ENCODE results near the gene EPPIN.
"Not testable (repeated sequence)": the region's sequence is repeated elsewhere in the genome, so short reads cannot be mapped to it uniquely, and the experiment has no call there.

The EPPIN gene
- 0 reads per million in 3 donors for total RNA-seq

GRCh38 chr20:45547206-45547770 is at the start of gene EPPIN:
Gene EPPIN (minus strand): TSS chr20:45547401. CDS start chr20:45547357, 44 bp downstream.
- no peaks in the 10 kb centered on the region for H3K36me3 ChIP-seq (ENCODE audit: control insufficient read depth, insufficient read depth, low read length)
- no peak within 1 kb of the TSS for H3K27ac ChIP-seq (ENCODE audit: insufficient read depth, low read length, poor library complexity, severe bottlenecking)
- H3K27me3 ChIP-seq (replicated peaks; ENCODE audit: control insufficient read depth, insufficient read depth, low read length, poor library complexity, severe bottlenecking): no peaks in the 10 kb centered on the region
- DNase-seq: no peak
- no peaks in the 10 kb centered on the region for H3K9me3 ChIP-seq (ENCODE audit: control insufficient read depth, low read length)
- no peak within 1 kb of the TSS for H3K4me3 ChIP-seq (ENCODE audit: insufficient read depth, low read depth, low read length, poor library complexity, severe bottlenecking)
- H3K4me1 ChIP-seq (ENCODE audit: control insufficient read depth, insufficient read depth, low read length, poor library complexity, severe bottlenecking): no peaks in the 10 kb centered on the region

GRCh38 chr20:45595235-45595634 is 48.0 kb upstream of the EPPIN start:
- DNase-seq: no peak
- Histone ChIP-seq H3K4me3 (ENCODE audit: insufficient read depth, low read depth, low read length, poor library complexity, severe bottlenecking) (no peak overlapping the region), H3K4me1 (ENCODE audit: control insufficient read depth, insufficient read depth, low read length, poor library complexity, severe bottlenecking) (no peaks in the 10 kb centered on the region), H3K36me3 (ENCODE audit: control insufficient read depth, insufficient read depth, low read length) (no peaks in the 10 kb centered on the region), H3K27ac (ENCODE audit: insufficient read depth, low read length, poor library complexity, severe bottlenecking) (no peak overlapping the region), H3K27me3 (replicated peaks; ENCODE audit: control insufficient read depth, insufficient read depth, low read length, poor library complexity, severe bottlenecking) (no peaks in the 10 kb centered on the region), H3K9me3 (ENCODE audit: control insufficient read depth, low read length) (no peaks in the 10 kb centered on the region)

DNA sequence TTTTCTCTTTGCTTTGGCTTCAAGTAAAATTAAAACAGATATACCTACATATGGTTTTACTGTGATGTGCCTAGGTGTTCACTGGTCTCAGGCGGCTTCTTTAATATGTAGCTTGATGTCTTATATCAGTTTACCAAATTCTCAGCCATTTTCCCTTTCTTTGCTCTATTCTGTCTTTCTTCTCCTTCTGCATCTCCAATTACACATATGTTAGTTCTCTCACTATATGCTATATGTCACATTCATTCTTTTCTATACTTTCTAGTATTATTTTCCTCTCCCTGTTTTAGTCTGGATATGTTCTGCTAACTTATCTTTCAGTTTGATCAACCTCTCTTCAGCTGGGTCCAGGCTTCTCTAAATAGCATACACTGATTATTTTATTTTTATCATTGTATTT is 46.3 kb upstream of the EPPIN start:
- no peaks in the 10 kb centered on the region for H3K9me3 ChIP-seq (ENCODE audit: control insufficient read depth, low read length)
- H3K36me3 ChIP-seq (ENCODE audit: control insufficient read depth, insufficient read depth, low read length): no peaks in the 10 kb centered on the region
- no peak for DNase-seq
- no peaks in the 10 kb centered on the region for H3K27me3 ChIP-seq (replicated peaks; ENCODE audit: control insufficient read depth, insufficient read depth, low read length, poor library complexity, severe bottlenecking)
- no peak overlapping the region for H3K27ac ChIP-seq (ENCODE audit: insufficient read depth, low read length, poor library complexity, severe bottlenecking)
- H3K4me3 ChIP-seq (ENCODE audit: insufficient read depth, low read depth, low read length, poor library complexity, severe bottlenecking): no peak overlapping the region
- H3K4me1 ChIP-seq (ENCODE audit: control insufficient read depth, insufficient read depth, low read length, poor library complexity, severe bottlenecking): no peaks in the 10 kb centered on the region

DNA sequence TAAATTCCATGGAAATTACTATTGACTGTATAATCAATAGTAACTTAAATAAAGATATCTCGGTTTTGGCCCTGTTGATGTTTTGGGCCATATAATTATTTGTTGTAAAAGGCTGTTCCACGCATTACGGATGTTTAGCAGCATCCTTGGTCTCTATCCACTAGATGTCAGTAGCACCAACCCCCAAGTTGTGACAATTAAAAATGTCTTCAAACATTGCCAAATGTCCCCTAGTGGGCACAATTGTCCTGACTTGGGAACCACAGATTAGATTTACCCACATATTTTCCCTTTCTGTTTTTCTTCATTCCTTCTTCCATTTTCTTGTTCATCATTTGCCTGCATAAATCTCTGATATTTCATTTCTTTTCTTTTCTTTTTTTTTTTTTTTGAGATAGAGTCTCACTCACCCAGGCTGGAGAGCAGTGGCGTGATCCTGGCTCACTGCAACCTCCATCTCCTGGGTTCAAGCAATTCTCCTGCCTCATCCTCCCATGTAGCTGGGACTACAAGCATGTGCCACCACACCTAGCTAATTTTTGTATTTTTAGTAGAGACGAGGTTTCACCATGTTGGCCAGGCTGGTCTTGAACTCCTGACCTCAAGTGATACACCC is 45.5 kb upstream of the EPPIN start:
- Histone ChIP-seq H3K27ac (ENCODE audit: insufficient read depth, low read length, poor library complexity, severe bottlenecking) (no peak overlapping the region), H3K9me3 (ENCODE audit: control insufficient read depth, low read length) (no peaks in the 10 kb centered on the region), H3K4me3 (ENCODE audit: insufficient read depth, low read depth, low read length, poor library complexity, severe bottlenecking) (no peak overlapping the region), H3K36me3 (ENCODE audit: control insufficient read depth, insufficient read depth, low read length) (no peaks in the 10 kb centered on the region), H3K27me3 (replicated peaks; ENCODE audit: control insufficient read depth, insufficient read depth, low read length, poor library complexity, severe bottlenecking) (no peaks in the 10 kb centered on the region), H3K4me1 (ENCODE audit: control insufficient read depth, insufficient read depth, low read length, poor library complexity, severe bottlenecking) (no peaks in the 10 kb centered on the region)
- DNase-seq: no peak

DNA sequence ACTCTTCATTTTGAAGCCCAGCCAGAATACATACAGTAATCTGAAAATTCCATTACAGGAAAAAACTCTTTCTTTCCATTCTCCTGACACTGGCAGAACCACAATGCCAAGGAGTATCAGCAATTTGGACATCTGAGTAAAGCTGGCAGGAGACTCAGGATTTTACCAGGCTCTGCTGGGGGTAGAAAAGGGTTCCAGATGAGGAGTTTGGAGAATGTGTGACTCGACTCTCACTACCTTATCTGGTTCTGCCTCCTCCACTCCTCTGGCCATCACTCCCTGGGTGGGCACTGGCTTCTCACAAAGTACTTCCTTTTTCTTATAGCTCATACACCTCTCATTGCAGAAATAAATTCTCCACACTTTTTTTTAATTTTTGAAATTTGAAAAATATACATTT is 42.5 kb upstream of the EPPIN start:
- no peaks in the 10 kb centered on the region for H3K9me3 ChIP-seq (ENCODE audit: control insufficient read depth, low read length)
- no peak overlapping the region for H3K27ac ChIP-seq (ENCODE audit: insufficient read depth, low read length, poor library complexity, severe bottlenecking)
- no peak for DNase-seq
- no peaks in the 10 kb centered on the region for H3K27me3 ChIP-seq (replicated peaks; ENCODE audit: control insufficient read depth, insufficient read depth, low read length, poor library complexity, severe bottlenecking)
- no peaks in the 10 kb centered on the region for H3K4me1 ChIP-seq (ENCODE audit: control insufficient read depth, insufficient read depth, low read length, poor library complexity, severe bottlenecking)
- H3K36me3 ChIP-seq (ENCODE audit: control insufficient read depth, insufficient read depth, low read length): no peaks in the 10 kb centered on the region
- H3K4me3 ChIP-seq (ENCODE audit: insufficient read depth, low read depth, low read length, poor library complexity, severe bottlenecking): no peak overlapping the region

DNA sequence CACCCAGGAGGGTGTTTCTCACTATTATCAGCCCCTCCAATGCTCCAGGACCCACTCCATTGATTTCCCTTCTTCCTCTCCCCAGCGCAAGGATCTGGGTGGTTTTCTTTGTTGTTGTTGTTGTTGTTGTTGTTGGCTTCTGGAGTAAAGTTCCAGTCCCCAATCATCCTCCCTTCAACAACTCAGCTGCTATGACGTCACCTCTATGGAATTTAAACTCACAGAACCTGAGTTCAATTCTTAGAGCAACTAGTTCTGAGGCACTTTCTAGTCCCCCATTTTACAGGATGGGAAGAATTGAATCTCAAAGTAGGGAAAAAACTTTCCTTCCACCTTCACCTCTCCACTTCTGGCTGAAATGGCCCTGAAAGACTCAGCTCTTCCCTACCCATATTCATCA is 41.6 kb upstream of the EPPIN start:
- Histone ChIP-seq H3K27me3 (replicated peaks; ENCODE audit: control insufficient read depth, insufficient read depth, low read length, poor library complexity, severe bottlenecking) (no peaks in the 10 kb centered on the region), H3K27ac (ENCODE audit: insufficient read depth, low read length, poor library complexity, severe bottlenecking) (no peak overlapping the region), H3K4me1 (ENCODE audit: control insufficient read depth, insufficient read depth, low read length, poor library complexity, severe bottlenecking) (no peaks in the 10 kb centered on the region), H3K36me3 (ENCODE audit: control insufficient read depth, insufficient read depth, low read length) (no peaks in the 10 kb centered on the region), H3K4me3 (ENCODE audit: insufficient read depth, low read depth, low read length, poor library complexity, severe bottlenecking) (no peak overlapping the region), H3K9me3 (ENCODE audit: control insufficient read depth, low read length) (no peaks in the 10 kb centered on the region)
- DNase-seq: no peak

DNA sequence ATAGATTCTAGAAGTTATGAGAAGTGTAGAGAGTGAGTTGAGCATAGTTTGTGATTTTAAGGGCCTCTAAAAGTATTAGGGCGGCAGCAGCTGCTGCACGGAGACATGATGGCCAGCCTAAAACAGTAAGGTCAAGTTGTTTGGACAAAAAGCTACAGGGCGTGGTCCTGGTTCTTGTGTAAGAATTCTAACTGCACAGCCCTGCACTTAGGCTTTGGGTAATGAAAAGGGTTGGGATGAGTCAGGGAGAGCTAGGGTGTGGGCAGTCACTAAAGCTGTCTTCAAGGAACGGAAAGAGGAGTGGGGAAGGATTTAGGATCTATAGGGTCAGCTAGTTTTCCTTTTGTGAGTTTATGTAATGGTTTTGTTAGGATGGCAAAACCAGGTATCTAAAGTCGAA is 38.8 kb upstream of the EPPIN start:
- not testable (repeated sequence) for H3K4me1 ChIP-seq (ENCODE audit: control insufficient read depth, insufficient read depth, low read length, poor library complexity, severe bottlenecking); DNase-seq; H3K36me3 ChIP-seq (ENCODE audit: control insufficient read depth, insufficient read depth, low read length); H3K27me3 ChIP-seq (replicated peaks; ENCODE audit: control insufficient read depth, insufficient read depth, low read length, poor library complexity, severe bottlenecking); H3K9me3 ChIP-seq (ENCODE audit: control insufficient read depth, low read length); H3K27ac ChIP-seq (ENCODE audit: insufficient read depth, low read length, poor library complexity, severe bottlenecking); H3K4me3 ChIP-seq (ENCODE audit: insufficient read depth, low read depth, low read length, poor library complexity, severe bottlenecking)

DNA sequence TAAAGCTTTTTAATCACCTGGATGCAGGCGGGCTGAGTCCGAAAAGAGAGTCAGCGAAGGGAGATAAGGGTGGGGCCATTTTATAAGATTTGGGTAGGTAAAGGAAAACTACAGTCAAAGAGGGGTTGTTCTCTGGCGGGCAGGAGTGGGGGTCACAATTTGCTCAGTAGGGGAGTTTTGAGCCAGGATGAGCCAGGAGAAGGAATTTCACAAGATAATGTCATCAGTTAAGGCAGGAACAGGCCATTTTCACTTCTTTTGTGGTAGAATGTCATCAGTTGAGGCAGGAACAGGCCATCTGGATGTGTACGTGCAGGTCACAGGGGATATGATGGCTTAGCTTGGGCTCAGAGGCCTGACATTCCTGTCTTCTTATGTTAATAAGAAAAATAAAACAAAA is 37.1 kb upstream of the EPPIN start:
- not testable (repeated sequence) for H3K27ac ChIP-seq (ENCODE audit: insufficient read depth, low read length, poor library complexity, severe bottlenecking); H3K4me3 ChIP-seq (ENCODE audit: insufficient read depth, low read depth, low read length, poor library complexity, severe bottlenecking); H3K36me3 ChIP-seq (ENCODE audit: control insufficient read depth, insufficient read depth, low read length); DNase-seq; H3K9me3 ChIP-seq (ENCODE audit: control insufficient read depth, low read length); H3K4me1 ChIP-seq (ENCODE audit: control insufficient read depth, insufficient read depth, low read length, poor library complexity, severe bottlenecking); H3K27me3 ChIP-seq (replicated peaks; ENCODE audit: control insufficient read depth, insufficient read depth, low read length, poor library complexity, severe bottlenecking)

DNA sequence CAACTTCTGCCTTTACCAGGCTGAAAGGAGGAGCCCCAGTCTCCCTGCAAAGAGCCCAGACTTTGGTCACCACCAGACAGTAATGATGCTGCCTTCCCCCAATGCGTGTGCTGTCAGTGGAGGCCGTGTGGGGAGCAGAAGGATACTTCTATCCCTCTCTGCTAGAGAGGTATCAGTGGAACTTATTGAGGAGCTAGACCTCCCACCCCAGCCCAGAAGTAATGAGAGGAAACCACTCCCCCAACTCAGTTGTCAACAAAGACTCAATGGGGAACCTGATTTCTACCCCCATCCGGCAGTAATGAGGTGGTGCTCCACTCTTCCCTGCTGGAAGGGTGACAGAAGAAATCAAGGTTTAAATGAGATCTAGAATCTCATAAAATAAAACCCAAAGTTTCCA is 36.3 kb upstream of the EPPIN start:
- DNase-seq: no peak
- Histone ChIP-seq H3K9me3 (ENCODE audit: control insufficient read depth, low read length) (no peaks in the 10 kb centered on the region), H3K4me1 (ENCODE audit: control insufficient read depth, insufficient read depth, low read length, poor library complexity, severe bottlenecking) (no peaks in the 10 kb centered on the region), H3K27ac (ENCODE audit: insufficient read depth, low read length, poor library complexity, severe bottlenecking) (no peak overlapping the region), H3K27me3 (replicated peaks; ENCODE audit: control insufficient read depth, insufficient read depth, low read length, poor library complexity, severe bottlenecking) (no peaks in the 10 kb centered on the region), H3K4me3 (ENCODE audit: insufficient read depth, low read depth, low read length, poor library complexity, severe bottlenecking) (no peak overlapping the region), H3K36me3 (ENCODE audit: control insufficient read depth, insufficient read depth, low read length) (no peaks in the 10 kb centered on the region)

DNA sequence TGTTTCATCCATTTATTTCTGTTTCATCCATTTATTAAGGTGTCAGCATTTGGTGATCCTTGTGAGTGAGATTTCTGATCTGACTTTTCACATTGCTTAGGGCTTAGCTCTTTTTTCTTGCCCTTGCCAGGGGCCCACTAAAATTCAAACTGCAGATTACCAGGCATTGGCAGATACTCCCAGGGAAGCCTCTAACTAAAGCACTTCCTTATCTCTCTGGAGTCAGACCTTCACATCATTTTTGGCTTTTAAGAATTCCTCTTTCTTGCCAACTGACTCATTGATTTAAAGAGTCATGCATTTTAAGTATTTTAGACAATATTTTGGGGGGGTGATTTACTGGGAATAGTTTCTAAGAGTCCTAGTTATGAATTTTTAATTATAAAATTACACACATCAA is 34.5 kb upstream of the EPPIN start:
- Histone ChIP-seq H3K36me3 (ENCODE audit: control insufficient read depth, insufficient read depth, low read length) (no peaks in the 10 kb centered on the region), H3K27me3 (replicated peaks; ENCODE audit: control insufficient read depth, insufficient read depth, low read length, poor library complexity, severe bottlenecking) (no peaks in the 10 kb centered on the region), H3K9me3 (ENCODE audit: control insufficient read depth, low read length) (no peaks in the 10 kb centered on the region), H3K27ac (ENCODE audit: insufficient read depth, low read length, poor library complexity, severe bottlenecking) (no peak overlapping the region), H3K4me1 (ENCODE audit: control insufficient read depth, insufficient read depth, low read length, poor library complexity, severe bottlenecking) (no peaks in the 10 kb centered on the region), H3K4me3 (ENCODE audit: insufficient read depth, low read depth, low read length, poor library complexity, severe bottlenecking) (no peak overlapping the region)
- DNase-seq: no peak

Data from effector memory CD4-positive, alpha-beta T cell (primary cell).